ENCODE data around the gene BMP10.

Gene BMP10

GRCh38 chr2:68863996-68864395, 7.2 kb downstream of the BMP10 start:
- no peak overlapping the region for H3K9ac ChIP-seq (ENCODE audit: low read length)
- H3K4me3 ChIP-seq (ENCODE audit: low read depth in 1 of 2, low read length in 2 of 2) = no peak overlapping the region
- no peaks in the 10 kb centered on the region for H3K27me3 ChIP-seq (ENCODE audit: control insufficient read depth in 1 of 2, insufficient read depth in 2 of 2, low read length in 2 of 2)
- no peaks in the 10 kb centered on the region for H3K36me3 ChIP-seq (ENCODE audit: insufficient read depth, low read length)
- H3K4me1 ChIP-seq (ENCODE audit: insufficient read depth, low read length) = peaks cover 10% of the 10 kb centered on the region
- no peaks in the 10 kb centered on the region for H3K9me3 ChIP-seq (ENCODE audit: low read length)
- no peak overlapping the region for H3K27ac ChIP-seq (ENCODE audit: low read depth, low read length)

GRCh38 chr2:68862889-68863288, 8.3 kb downstream of the BMP10 start:
- no peaks in the 10 kb centered on the region for H3K9me3 ChIP-seq (ENCODE audit: low read length)
- H3K36me3 ChIP-seq (ENCODE audit: insufficient read depth, low read length) = no peaks in the 10 kb centered on the region
- no peak overlapping the region for H3K4me3 ChIP-seq (ENCODE audit: low read depth in 1 of 2, low read length in 2 of 2)
- H3K4me1 ChIP-seq (ENCODE audit: insufficient read depth, low read length) = peaks cover 16% of the 10 kb centered on the region
- no peaks in the 10 kb centered on the region for H3K27me3 ChIP-seq (ENCODE audit: control insufficient read depth in 1 of 2, insufficient read depth in 2 of 2, low read length in 2 of 2)
- no peak overlapping the region for H3K27ac ChIP-seq (ENCODE audit: low read depth, low read length)
- no peak overlapping the region for H3K9ac ChIP-seq (ENCODE audit: low read length)

- no peaks in the 10 kb centered on the region for H3K36me3 ChIP-seq (ENCODE audit: insufficient read depth, low read length)
- H3K4me1 ChIP-seq (ENCODE audit: insufficient read depth, low read length) = peaks cover 16% of the 10 kb centered on the region
- H3K9me3 ChIP-seq (ENCODE audit: low read length) = no peaks in the 10 kb centered on the region
- H3K4me3 ChIP-seq (ENCODE audit: low read depth in 1 of 2, low read length in 2 of 2) = no peak overlapping the region
- no peak overlapping the region for H3K27ac ChIP-seq (ENCODE audit: low read depth, low read length)
- H3K9ac ChIP-seq (ENCODE audit: low read length) = no peak overlapping the region
- H3K27me3 ChIP-seq (ENCODE audit: control insufficient read depth in 1 of 2, insufficient read depth in 2 of 2, low read length in 2 of 2) = no peaks in the 10 kb centered on the region
Observed at GRCh38 chr2:68861330-68861729, 9.9 kb downstream of the BMP10 start.

GRCh38 chr2:68860111-68860510, 11.1 kb downstream of the BMP10 start:
- Histone ChIP-seq H3K9me3 (ENCODE audit: low read length) (no peaks in the 10 kb centered on the region), H3K27ac (ENCODE audit: low read depth, low read length) (no peak overlapping the region), H3K9ac (ENCODE audit: low read length) (no peak overlapping the region), H3K27me3 (ENCODE audit: control insufficient read depth in 1 of 2, insufficient read depth in 2 of 2, low read length in 2 of 2) (no peaks in the 10 kb centered on the region), H3K36me3 (ENCODE audit: insufficient read depth, low read length) (no peaks in the 10 kb centered on the region), H3K4me1 (ENCODE audit: insufficient read depth, low read length) (peaks cover 16% of the 10 kb centered on the region), H3K4me3 (ENCODE audit: low read depth in 1 of 2, low read length in 2 of 2) (no peak overlapping the region)

GRCh38 chr2:68857855-68858456, 13.2 kb downstream of the BMP10 start:
- peaks cover 16% of the 10 kb centered on the region for H3K4me1 ChIP-seq (ENCODE audit: insufficient read depth, low read length)
- H3K4me3 ChIP-seq (ENCODE audit: low read depth in 1 of 2, low read length in 2 of 2) = no peak overlapping the region
- H3K27ac ChIP-seq (ENCODE audit: low read depth, low read length) = no peak overlapping the region
- H3K9ac ChIP-seq (ENCODE audit: low read length) = no peak overlapping the region
- H3K36me3 ChIP-seq (ENCODE audit: insufficient read depth, low read length) = no peaks in the 10 kb centered on the region
- no peaks in the 10 kb centered on the region for H3K27me3 ChIP-seq (ENCODE audit: control insufficient read depth in 1 of 2, insufficient read depth in 2 of 2, low read length in 2 of 2)
- no peaks in the 10 kb centered on the region for H3K9me3 ChIP-seq (ENCODE audit: low read length)

GRCh38 chr2:68857202-68857845, 13.9 kb downstream of the BMP10 start:
- Histone ChIP-seq H3K27me3 (ENCODE audit: control insufficient read depth in 1 of 2, insufficient read depth in 2 of 2, low read length in 2 of 2) (no peaks in the 10 kb centered on the region), H3K36me3 (ENCODE audit: insufficient read depth, low read length) (no peaks in the 10 kb centered on the region), H3K4me1 (ENCODE audit: insufficient read depth, low read length) (peaks cover 16% of the 10 kb centered on the region), H3K9me3 (ENCODE audit: low read length) (no peaks in the 10 kb centered on the region), H3K4me3 (ENCODE audit: low read depth in 1 of 2, low read length in 2 of 2) (no peak overlapping the region), H3K9ac (ENCODE audit: low read length) (no peak overlapping the region), H3K27ac (ENCODE audit: low read depth, low read length) (no peak overlapping the region)

- H3K36me3 ChIP-seq (ENCODE audit: insufficient read depth, low read length) = no peaks in the 10 kb centered on the region
- H3K9me3 ChIP-seq (ENCODE audit: low read length) = no peaks in the 10 kb centered on the region
- no peak overlapping the region for H3K4me3 ChIP-seq (ENCODE audit: low read depth in 1 of 2, low read length in 2 of 2)
Observed at GRCh38 chr2:68855550-68855949, 15.6 kb downstream of the BMP10 start.

GRCh38 chr2:68854476-68854875, 16.7 kb downstream of the BMP10 start:
- Histone ChIP-seq H3K27me3 (ENCODE audit: control insufficient read depth in 1 of 2, insufficient read depth in 2 of 2, low read length in 2 of 2) (no peaks in the 10 kb centered on the region), H3K4me3 (ENCODE audit: low read depth in 1 of 2, low read length in 2 of 2) (no peak overlapping the region), H3K9me3 (ENCODE audit: low read length) (no peaks in the 10 kb centered on the region), H3K27ac (ENCODE audit: low read depth, low read length) (no peak overlapping the region), H3K9ac (ENCODE audit: low read length) (no peak overlapping the region), H3K4me1 (ENCODE audit: insufficient read depth, low read length) (peaks cover 6% of the 10 kb centered on the region), H3K36me3 (ENCODE audit: insufficient read depth, low read length) (no peaks in the 10 kb centered on the region)

More at GRCh38 chr2:68855550-68855949, 15.6 kb downstream of the BMP10 start:
- H3K9ac ChIP-seq (ENCODE audit: low read length) = no peak overlapping the region
- H3K27me3 ChIP-seq (ENCODE audit: control insufficient read depth in 1 of 2, insufficient read depth in 2 of 2, low read length in 2 of 2) = no peaks in the 10 kb centered on the region
- peaks cover 16% of the 10 kb centered on the region for H3K4me1 ChIP-seq (ENCODE audit: insufficient read depth, low read length)
- H3K27ac ChIP-seq (ENCODE audit: low read depth, low read length) = no peak overlapping the region

- H3K4me3 ChIP-seq (ENCODE audit: low read depth in 1 of 2, low read length in 2 of 2) = no peak overlapping the region
- no peaks in the 10 kb centered on the region for H3K27me3 ChIP-seq (ENCODE audit: control insufficient read depth in 1 of 2, insufficient read depth in 2 of 2, low read length in 2 of 2)
Observed at GRCh38 chr2:68853915-68854314, 17.3 kb downstream of the BMP10 start.

GRCh38 chr2:68853035-68853434, 18.2 kb downstream of the BMP10 start:
- Histone ChIP-seq H3K27me3 (ENCODE audit: control insufficient read depth in 1 of 2, insufficient read depth in 2 of 2, low read length in 2 of 2) (no peaks in the 10 kb centered on the region), H3K4me3 (ENCODE audit: low read depth in 1 of 2, low read length in 2 of 2) (no peak overlapping the region)

More at GRCh38 chr2:68853915-68854314, 17.3 kb downstream of the BMP10 start:
- H3K4me1 ChIP-seq (ENCODE audit: insufficient read depth, low read length) = peaks cover 5% of the 10 kb centered on the region
- H3K9me3 ChIP-seq (ENCODE audit: low read length) = no peaks in the 10 kb centered on the region
- H3K36me3 ChIP-seq (ENCODE audit: insufficient read depth, low read length) = no peaks in the 10 kb centered on the region
- no peak overlapping the region for H3K9ac ChIP-seq (ENCODE audit: low read length)
- H3K27ac ChIP-seq (ENCODE audit: low read depth, low read length) = no peak overlapping the region

GRCh38 chr2:68850524-68850923, 20.7 kb downstream of the BMP10 start:
- Histone ChIP-seq H3K27ac (ENCODE audit: low read depth, low read length) (no peak overlapping the region), H3K9ac (ENCODE audit: low read length) (no peak overlapping the region), H3K27me3 (ENCODE audit: control insufficient read depth in 1 of 2, insufficient read depth in 2 of 2, low read length in 2 of 2) (no peaks in the 10 kb centered on the region), H3K4me3 (ENCODE audit: low read depth in 1 of 2, low read length in 2 of 2) (no peak overlapping the region), H3K36me3 (ENCODE audit: insufficient read depth, low read length) (no peaks in the 10 kb centered on the region), H3K9me3 (ENCODE audit: low read length) (no peaks in the 10 kb centered on the region), H3K4me1 (ENCODE audit: insufficient read depth, low read length) (no peaks in the 10 kb centered on the region)

More at GRCh38 chr2:68853035-68853434, 18.2 kb downstream of the BMP10 start:
- H3K27ac ChIP-seq (ENCODE audit: low read depth, low read length) = no peak overlapping the region
- no peaks in the 10 kb centered on the region for H3K9me3 ChIP-seq (ENCODE audit: low read length)
- no peak overlapping the region for H3K9ac ChIP-seq (ENCODE audit: low read length)
- no peaks in the 10 kb centered on the region for H3K36me3 ChIP-seq (ENCODE audit: insufficient read depth, low read length)
- no peaks in the 10 kb centered on the region for H3K4me1 ChIP-seq (ENCODE audit: insufficient read depth, low read length)

GRCh38 chr2:68849579-68850030, 21.6 kb downstream of the BMP10 start:
- Histone ChIP-seq H3K36me3 (ENCODE audit: insufficient read depth, low read length) (no peaks in the 10 kb centered on the region), H3K27me3 (ENCODE audit: control insufficient read depth in 1 of 2, insufficient read depth in 2 of 2, low read length in 2 of 2) (no peaks in the 10 kb centered on the region), H3K4me1 (ENCODE audit: insufficient read depth, low read length) (no peaks in the 10 kb centered on the region), H3K9ac (ENCODE audit: low read length) (no peak overlapping the region), H3K27ac (ENCODE audit: low read depth, low read length) (no peak overlapping the region), H3K4me3 (ENCODE audit: low read depth in 1 of 2, low read length in 2 of 2) (no peak overlapping the region), H3K9me3 (ENCODE audit: low read length) (no peaks in the 10 kb centered on the region)
